Stimulated activated CD8-positive, alpha-beta memory T cell treated with anti-CD3 and anti-CD28 coated beads, Interleukin-7, amount 100 ng/mL, for 1 hour (primary cell): ENCODE results near the gene SORCS2.

ENCODE experiments used
- DNase-seq, 2 donors: peaks; one replicate each; pipeline ENCODE4 v3.0.0-alpha.2; 2020; ENCODE audit warnings: low read depth in 2 of 2

SORCS2 gene

GRCh38 chr4:7689773-7690693, 497.7 kb downstream of the SORCS2 start:
- DNase-seq: no peak

DNA sequence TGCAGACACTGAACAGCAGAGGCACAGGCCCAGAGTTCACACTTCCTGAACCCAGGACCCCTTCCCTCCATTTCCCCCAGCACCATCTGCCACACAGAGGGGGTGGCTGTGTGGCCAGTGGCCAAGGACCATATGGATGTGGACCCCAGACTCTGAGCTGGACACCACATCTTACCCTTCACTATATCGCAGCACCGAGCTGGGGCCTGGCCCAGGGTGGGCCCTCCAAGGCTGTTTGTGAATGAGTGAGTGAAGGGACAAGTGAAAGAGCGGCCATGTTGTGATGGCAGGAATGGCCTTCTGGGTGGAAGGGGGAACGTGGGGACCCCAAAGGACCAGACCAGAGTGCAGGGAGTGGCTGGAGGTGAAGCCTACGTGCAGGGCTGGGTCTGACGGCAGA, 498.7 kb downstream of the SORCS2 start:
- no peak for DNase-seq

DNA sequence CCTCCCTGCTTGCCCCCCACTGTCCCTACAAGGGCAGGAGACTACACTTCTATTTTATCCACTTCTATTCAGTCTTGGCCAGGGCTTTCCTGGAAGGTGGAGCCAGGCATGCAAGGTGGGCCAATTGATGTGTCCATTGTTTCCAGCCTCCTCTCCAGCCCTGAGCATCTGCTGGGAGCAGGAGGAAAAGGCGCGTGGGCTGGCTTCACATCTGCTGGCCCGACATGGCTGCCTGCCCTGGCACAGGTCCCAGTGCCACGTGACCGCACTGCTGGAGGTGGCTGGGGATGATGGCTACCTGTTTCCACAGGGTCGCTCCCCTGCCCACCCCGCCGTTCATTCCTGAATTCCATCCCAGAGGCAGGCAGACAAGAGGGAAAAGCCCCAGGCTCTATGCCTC, 499.6 kb downstream of the SORCS2 start:
- DNase-seq: no peak

GRCh38 chr4:7692451-7693236, 500.3 kb downstream of the SORCS2 start:
- DNase-seq: no peak

DNA sequence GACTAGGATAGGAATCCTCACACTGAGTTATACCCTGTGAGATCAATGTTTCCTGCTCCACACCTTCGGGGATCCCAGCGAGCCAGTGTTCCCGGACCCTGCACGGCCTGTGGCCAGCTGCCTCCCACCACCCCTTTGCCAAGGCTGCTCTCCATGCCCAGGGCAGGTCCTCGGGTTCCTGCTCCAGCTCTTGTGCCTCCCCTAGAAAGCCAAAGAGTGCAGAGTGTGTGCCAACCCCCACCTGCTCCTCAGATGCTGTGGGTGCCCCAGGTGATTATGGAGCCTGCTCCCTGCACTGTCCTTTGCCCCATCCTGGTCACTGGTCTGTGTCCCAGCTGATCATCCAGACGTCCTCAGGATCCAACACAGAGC, 500.9 kb downstream of the SORCS2 start:
- no peak for DNase-seq

DNA sequence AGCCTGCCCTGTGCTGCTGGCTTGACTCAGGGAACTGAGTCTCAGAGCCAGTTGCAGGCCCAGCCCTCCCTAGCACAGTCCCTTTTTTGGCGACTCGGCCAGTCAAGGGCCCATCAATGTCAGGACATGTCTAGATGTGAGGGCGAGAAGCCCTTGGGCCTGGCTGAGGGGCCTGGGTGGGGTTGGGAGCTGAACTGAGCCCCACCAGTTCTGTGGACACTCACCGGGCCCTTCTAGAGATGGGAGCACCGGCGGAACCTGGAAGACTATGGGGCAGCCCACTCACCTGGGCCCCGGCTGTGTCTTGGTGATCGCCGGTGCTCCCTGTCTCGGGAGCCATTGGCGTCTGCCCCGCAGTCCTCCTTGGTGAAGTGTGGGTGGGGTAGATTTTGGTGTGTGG, 501.4 kb downstream of the SORCS2 start:
- no peak for DNase-seq

DNA sequence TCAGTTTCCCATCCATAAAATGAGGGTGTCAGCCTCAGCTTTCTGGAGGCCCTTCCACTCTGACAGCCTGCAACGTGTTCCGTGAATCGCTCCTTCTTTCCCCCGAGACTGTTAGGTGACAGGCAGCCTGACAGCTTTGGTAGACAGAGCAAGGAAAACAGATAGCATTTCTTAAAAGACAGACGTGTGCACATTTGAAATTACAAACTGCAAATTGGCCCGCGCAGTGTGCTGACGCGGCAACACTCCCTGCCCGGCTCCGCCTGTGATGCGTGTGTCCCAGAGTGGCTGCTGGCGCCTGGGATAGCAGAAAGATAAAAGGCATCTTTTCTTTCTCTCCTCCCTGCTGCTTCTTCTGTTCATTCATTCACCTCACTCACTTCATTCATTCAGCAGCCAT, 502.0 kb downstream of the SORCS2 start:
- DNase-seq: no peak

DNA sequence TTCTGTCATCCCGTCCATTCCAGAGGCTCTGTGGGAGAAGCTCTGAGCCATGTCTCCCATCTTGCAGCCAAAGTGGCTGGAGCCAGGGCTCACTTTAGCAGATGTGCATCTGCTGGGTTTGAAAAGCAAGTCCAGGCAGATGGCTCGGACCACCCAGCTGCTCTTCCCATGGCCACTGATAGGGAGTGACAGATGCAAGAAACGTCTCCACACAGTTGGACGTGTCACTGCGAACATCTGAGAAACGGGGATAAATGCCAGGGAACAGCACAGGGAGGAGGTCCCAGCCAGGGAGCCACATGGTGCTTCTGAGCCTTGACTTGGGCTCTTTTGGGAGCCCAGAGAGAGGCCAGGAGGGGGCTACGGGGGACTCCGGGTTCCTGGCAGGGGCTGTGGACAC, 505.0 kb downstream of the SORCS2 start:
- DNase-seq: no peak

DNA sequence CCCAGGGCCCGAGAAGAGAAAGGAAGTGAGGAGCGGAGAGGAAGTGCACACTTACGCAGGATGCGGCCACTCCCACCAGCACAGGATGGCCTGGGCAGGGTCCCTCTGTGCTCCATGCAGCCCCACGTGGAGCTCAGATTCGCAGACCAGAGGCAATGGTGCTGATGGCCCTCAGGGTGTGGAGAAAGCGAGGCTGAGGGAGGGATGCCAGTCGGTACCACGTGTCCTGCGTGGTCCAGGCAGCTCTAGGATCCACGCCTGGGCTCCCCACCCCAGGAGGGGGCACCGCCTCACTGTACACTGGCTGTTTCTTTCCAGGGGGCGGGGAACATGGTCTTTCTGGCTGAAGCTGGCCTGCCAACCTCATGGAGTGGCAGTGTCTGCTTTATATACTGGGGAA, 505.5 kb downstream of the SORCS2 start:
- DNase-seq: no peak

DNA sequence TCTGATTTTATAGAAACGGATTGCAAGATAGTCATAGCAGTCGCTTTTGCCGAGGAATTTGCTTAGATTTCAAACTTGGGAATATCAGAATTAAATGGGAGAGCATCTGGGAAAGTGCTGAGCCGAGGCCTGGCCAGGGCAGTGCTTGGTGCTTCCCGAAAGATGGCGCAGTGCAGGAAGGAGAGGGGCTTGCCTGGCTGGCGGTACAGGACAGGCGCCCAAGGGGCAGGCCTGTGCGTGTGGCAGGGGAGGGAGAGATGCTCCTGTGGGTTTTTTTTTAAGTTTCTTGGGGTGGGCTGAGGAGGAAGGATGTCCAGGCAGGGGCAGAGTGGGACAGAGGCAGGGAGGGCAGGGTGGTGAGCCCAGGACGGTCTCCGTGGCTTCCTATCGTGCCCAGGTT, 506.2 kb downstream of the SORCS2 start:
- no peak for DNase-seq

DNA sequence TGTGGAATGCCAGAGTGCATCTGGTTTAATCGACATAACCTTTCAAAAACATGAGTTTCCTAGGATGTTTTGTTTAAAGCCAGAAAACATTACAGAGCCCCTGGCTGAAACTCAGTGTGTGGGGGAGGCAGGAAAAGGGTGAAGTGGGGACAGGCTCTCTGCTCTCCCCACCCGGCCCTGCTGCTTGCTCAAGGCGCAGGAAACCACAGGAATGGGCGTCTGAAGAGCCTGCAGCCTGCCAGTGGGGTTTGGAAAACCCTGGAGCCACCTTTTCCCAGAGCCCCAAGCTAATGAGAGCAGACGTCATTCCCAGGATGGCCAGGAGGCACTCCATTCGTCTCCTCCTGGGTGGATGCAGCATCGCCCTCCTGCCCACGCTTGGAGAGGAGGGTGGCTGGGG, 506.7 kb downstream of the SORCS2 start:
- DNase-seq: no peak

GRCh38 chr4:7699825-7700224, 507.5 kb downstream of the SORCS2 start:
- DNase-seq: no peak

- DNase-seq: no peak
Observed at GRCh38 chr4:7700665-7701064, 508.3 kb downstream of the SORCS2 start.

DNA sequence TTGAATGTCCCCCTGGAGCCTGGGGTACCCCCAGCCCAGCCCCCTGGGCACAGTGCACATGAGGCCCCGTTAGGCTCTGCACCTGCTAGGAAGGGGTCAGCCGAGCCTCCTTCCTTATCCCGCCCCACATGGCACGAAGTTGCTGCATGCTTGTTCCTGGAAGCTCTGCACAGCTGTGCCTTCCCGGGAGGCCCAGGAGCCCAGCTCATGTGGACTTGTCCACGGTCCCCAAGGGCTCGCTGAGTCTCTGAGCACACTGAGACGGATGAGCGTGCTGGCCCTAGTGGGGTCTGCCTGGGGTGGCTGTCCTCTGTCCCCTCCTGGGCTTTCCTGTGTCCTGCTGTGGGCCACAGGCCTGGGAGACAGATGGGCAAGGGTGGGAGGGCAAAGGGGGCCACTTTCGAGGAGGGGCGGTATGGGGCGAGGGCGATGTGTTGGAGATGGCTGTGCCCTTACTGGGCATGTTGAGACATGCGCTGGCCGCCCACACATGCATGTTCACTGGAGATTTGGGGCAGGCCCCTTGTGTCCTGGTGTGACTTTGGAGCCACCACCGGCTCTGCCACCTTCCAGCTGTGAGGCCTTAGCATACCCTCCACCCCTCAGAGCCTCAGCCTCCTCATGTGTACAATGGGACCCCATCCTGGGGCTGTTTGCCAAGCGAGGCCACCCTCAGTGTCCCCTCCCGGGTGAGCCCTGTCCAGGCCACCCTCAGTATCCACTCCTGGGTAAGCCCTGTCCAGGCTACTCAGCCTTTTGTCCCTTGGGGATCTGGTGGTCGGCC, 509.7 kb downstream of the SORCS2 start:
- DNase-seq: no peak

GRCh38 chr4:7703688-7704087, 511.4 kb downstream of the SORCS2 start:
- no peak for DNase-seq

DNA sequence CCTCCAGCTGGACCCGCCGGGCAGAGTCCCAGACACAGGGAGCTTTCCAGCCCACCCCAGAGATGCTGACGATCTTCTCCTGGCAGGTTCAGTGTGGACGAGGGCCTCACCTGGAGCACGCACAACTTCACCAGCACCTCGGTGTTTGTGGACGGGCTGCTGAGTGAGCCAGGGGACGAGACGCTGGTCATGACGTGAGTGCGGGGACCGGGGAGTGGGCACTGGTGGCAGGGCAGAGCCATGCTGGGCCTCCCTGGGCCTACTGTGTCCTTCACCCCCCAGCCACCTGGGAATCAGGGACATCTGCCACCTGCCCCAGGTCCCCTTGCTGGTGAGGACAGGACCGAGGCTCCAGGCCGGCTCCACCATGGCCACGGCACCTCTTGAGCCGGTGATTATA, 511.8 kb downstream of the SORCS2 start:
- DNase-seq: no peak

GRCh38 chr4:7704625-7705024, 512.3 kb downstream of the SORCS2 start:
- no peak for DNase-seq

DNA sequence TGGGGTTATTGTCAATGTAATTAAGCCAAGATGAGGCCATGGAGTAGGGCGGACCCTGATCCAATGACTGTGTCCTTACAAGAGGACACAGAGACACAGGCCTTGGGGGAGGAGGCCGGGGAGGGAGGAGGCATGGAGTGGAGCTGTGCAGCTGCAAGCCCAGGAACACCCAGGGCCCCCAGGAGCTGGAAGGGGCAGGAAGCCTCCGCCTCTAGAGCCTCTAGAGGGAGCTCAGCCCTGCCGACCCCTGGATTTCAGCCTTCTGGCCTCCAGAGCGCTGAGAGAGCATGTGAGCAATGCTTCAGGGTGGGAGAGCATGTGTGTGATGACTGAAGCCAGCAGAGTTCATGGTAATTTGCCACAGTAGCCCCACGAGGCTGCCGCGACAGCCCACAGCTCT, 512.7 kb downstream of the SORCS2 start:
- DNase-seq: no peak

DNA sequence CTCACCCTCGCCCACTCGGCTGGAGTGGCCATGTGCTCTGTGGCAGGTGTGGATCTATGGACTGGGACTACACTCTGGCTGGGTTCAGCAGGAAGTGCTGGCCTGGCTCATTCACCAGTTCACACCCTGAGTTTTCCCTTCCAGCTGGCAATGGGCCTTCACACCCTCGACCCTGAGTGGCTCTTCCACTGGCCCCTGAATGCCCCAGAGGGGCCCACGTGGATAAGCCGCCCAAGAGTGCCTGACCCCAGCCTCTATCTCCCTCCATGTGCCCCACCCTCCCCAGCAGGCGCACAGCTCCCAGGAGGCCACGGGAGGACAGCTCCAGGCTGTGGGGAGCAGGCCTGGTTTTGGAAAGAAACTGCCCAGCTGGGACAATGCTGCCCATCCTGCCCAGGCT, 513.3 kb downstream of the SORCS2 start:
- no peak for DNase-seq

DNA sequence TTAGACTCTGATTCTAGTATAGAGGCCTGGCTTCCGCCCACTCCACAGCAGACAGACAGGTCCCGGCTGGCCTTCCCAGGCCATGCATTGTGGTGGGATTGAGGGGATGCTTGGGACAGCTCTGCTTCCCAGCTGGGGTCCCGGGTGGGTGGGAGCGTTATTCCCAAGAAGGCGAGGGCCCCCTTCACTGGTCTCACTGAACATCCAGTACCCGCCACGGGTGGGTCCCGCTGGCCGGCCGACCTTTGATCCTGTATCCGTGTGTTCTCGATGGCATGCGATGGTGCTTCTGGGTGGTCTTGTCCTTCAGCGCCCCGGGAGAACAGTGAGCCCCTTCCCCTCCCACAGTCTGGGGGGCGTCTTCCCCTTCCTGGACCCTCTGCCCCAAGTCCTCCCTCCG, 515.9 kb downstream of the SORCS2 start:
- DNase-seq: no peak

DNA sequence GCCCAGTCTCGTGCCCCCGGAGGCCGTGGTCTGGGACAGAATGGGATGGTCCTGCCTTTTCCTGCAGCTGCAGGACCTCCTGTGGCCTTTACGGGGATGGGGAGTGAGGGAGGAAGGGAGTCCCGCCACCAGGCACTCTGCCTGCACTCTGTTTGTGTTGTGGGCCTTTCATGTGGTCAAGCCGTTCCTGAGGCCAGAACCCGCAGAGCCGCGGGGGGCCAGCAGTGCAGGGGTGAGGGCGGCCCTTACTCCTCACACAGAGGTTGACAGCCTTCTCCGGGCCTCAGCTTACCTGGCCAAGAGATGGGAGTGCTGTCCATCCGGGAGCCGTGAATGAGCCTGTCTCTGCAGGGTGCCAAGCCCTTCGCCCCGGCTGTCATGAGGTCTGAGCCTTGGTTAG, 516.6 kb downstream of the SORCS2 start:
- DNase-seq: no peak

GRCh38 chr4:7709431-7709830, 517.1 kb downstream of the SORCS2 start:
- DNase-seq: no peak
